SK-N-MC (cell line): ENCODE results near the gene BFSP2.

Source experiments
- DNase-seq: peaks from one replicate; pipeline ENCODE4 v3.0.0-alpha.2; 2011; ENCODE audit warnings: low read depth, low spot score
- H3K27ac ChIP-seq: fragments of 200-600 bp; sonication (generic); 2 replicates; pipeline ENCODE4 v1.5.1; 2016; ENCODE audit warnings: mixed run types
- H3K36me3 ChIP-seq: fragments of 200-600 bp; sonication (generic); 2 replicates; pipeline ENCODE4 v1.6.1; 2017; ENCODE audit warnings: antibody characterized with exemption, low read length, mixed read lengths; ENCODE audit not compliant: insufficient read depth
- H3K4me3 ChIP-seq: fragments of 200-600 bp; sonication (generic); 2 replicates; pipeline ENCODE4 v1.5.1; 2016
- H3K9ac ChIP-seq: fragments of 200-600 bp; sonication (generic); 2 replicates; pipeline ENCODE4 v1.8.0; 2017; ENCODE audit warnings: mixed run types, mixed read lengths; ENCODE audit not compliant: insufficient read length
- H3K9me3 ChIP-seq: fragments of 200-600 bp; sonication (generic); 2 replicates; pipeline ENCODE4 v1.6.1; 2017; ENCODE audit warnings: low read depth, mild to moderate bottlenecking, antibody characterized with exemption, low read length, moderate library complexity, mixed read lengths
- EZH2 ChIP-seq: fragments of 200-600 bp; sonication (generic); IDR thresholded peaks from one replicate; pipeline ENCODE4 v1.6.1; 2017; ENCODE audit warnings: antibody characterized with exemption
- FOXP2 ChIP-seq: optimal IDR thresholded peaks from 2 replicates; pipeline ENCODE3; 2011; ENCODE audit warnings: mild to moderate bottlenecking, moderate library complexity; ENCODE audit not compliant: insufficient read depth; ENCODE audit errors: extremely low read length, control extremely low read depth
- POLR2AphosphoS5 ChIP-seq: IDR thresholded peaks from 2 replicates; pipeline ENCODE4 v1.6.1; 2012; ENCODE audit warnings: mild to moderate bottlenecking, low read depth, low read length, borderline replicate concordance

BFSP2 gene

GRCh38 chr3:133443649-133444422 lies 44.0 kb downstream of the BFSP2 start:
- no peak overlapping the region for H3K9ac ChIP-seq
- no peak for DNase-seq
- H3K36me3 ChIP-seq: no peaks in the 10 kb centered on the region
- TF ChIP-seq POLR2AphosphoS5: no peak
- TF ChIP-seq FOXP2: no peak
- no peak for TF ChIP-seq EZH2
- H3K9me3 ChIP-seq: no peaks in the 10 kb centered on the region
- no peak overlapping the region for H3K27ac ChIP-seq
- no peak overlapping the region for H3K4me3 ChIP-seq

GRCh38 chr3:133444423-133444774 lies 44.5 kb downstream of the BFSP2 start:
- Histone ChIP-seq H3K9me3 (no peaks in the 10 kb centered on the region), H3K4me3 (no peak overlapping the region), H3K27ac (no peak overlapping the region), H3K36me3 (no peaks in the 10 kb centered on the region), H3K9ac (no peak overlapping the region)
- no peak for DNase-seq
- TF ChIP-seq FOXP2: no peak
- TF ChIP-seq EZH2: no peak
- TF ChIP-seq POLR2AphosphoS5: no peak

- TF ChIP-seq EZH2 (no peak), FOXP2 (no peak), POLR2AphosphoS5 (no peak)
- Histone ChIP-seq H3K4me3 (no peak overlapping the region), H3K9ac (no peak overlapping the region), H3K36me3 (no peaks in the 10 kb centered on the region), H3K9me3 (no peaks in the 10 kb centered on the region), H3K27ac (no peak overlapping the region)
- DNase-seq: no peak
Observed at GRCh38 chr3:133445108-133445507, 45.3 kb downstream of the BFSP2 start.

GRCh38 chr3:133447750-133448477 lies 48.1 kb downstream of the BFSP2 start:
- H3K9me3 ChIP-seq: no peaks in the 10 kb centered on the region
- no peak overlapping the region for H3K4me3 ChIP-seq
- no peaks in the 10 kb centered on the region for H3K36me3 ChIP-seq
- no peak for TF ChIP-seq EZH2
- TF ChIP-seq POLR2AphosphoS5: no peak
- no peak for TF ChIP-seq FOXP2
- H3K9ac ChIP-seq: no peak overlapping the region
- no peak overlapping the region for H3K27ac ChIP-seq
- no peak for DNase-seq

GRCh38 chr3:133448478-133449122 lies 48.7 kb downstream of the BFSP2 start:
- H3K9ac ChIP-seq: no peak overlapping the region
- no peak for DNase-seq
- H3K27ac ChIP-seq: no peak overlapping the region
- no peak overlapping the region for H3K4me3 ChIP-seq
- no peaks in the 10 kb centered on the region for H3K36me3 ChIP-seq
- no peaks in the 10 kb centered on the region for H3K9me3 ChIP-seq
- no peak for TF ChIP-seq FOXP2

GRCh38 chr3:133451309-133451708 lies 51.5 kb downstream of the BFSP2 start:
- H3K4me3 ChIP-seq: no peak overlapping the region
- H3K36me3 ChIP-seq: no peaks in the 10 kb centered on the region
- no peak overlapping the region for H3K9ac ChIP-seq
- no peaks in the 10 kb centered on the region for H3K9me3 ChIP-seq
- no peak overlapping the region for H3K27ac ChIP-seq
- TF ChIP-seq FOXP2 (no peak), EZH2 (no peak), POLR2AphosphoS5 (no peak)
- DNase-seq: no peak

GRCh38 chr3:133452641-133453319 lies 52.9 kb downstream of the BFSP2 start:
- H3K36me3 ChIP-seq: no peaks in the 10 kb centered on the region
- DNase-seq: no peak
- H3K4me3 ChIP-seq: peak overlapping the region; percentile 36; the same call in 1 of the 2 replicates
- peak overlapping the region; percentile 67 for H3K27ac ChIP-seq
- H3K9me3 ChIP-seq: no peaks in the 10 kb centered on the region
- no peak overlapping the region for H3K9ac ChIP-seq
- no peak for TF ChIP-seq FOXP2
- no peak for TF ChIP-seq EZH2
- no peak for TF ChIP-seq POLR2AphosphoS5

GRCh38 chr3:133453383-133453782 lies 53.5 kb downstream of the BFSP2 start:
- H3K36me3 ChIP-seq: no peaks in the 10 kb centered on the region
- no peak overlapping the region for H3K4me3 ChIP-seq
- no peak overlapping the region for H3K9ac ChIP-seq
- H3K9me3 ChIP-seq: no peaks in the 10 kb centered on the region
- TF ChIP-seq FOXP2 (no peak), EZH2 (no peak), POLR2AphosphoS5 (no peak)
- H3K27ac ChIP-seq: peak overlapping the region; percentile 39; the same call in 1 of the 2 replicates
- no peak for DNase-seq
